ENCODE measurements around the gene GPR137.

GPR137 gene

DNA sequence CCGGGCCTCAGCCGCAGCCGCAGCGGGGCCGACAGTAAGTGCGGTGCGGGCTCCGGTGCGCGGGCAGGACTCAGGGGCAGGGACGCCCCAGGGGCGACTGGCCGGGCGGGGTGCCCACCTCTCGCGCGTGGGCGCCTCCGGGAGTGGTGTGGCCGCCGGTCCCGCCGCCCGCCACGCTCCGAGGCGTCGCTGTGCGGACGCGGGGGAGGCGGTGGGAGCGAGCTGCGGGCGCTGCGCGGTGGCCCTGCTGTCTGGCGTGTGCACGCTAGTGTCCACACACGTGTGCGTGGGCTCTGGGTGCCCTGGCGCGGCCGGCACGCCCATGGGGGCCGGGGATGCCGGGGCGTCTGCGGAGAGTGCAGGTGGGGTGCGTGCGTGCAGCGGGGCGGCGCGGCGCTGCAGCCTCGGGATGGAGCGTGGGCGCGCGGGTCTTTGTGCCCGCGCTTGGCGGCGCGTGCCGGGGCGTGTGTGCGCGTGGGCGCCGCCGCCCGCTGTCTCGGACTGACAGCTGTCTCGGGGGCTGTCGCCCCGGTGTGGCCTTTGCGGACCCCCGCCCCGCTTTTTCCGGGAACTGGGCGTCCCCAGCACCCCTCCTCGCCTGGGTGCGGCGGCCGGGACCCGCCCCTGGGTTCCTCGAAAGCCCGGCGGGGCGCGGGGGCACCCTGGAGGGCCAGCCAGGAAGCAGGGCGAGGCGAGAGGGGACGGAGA, 6.3 kb downstream of the GPR137 start:
- in situ Hi-C loops (cut with MboI; ENCODE audit: low sequenced_read_pairs, unreplicated experiment), result loop anchor here (25.0 kb wide), 1 partner anchor 305 kb away; the partner anchor contains the start of gene OTUB1
- TF ChIP-seq, protein P1, sequence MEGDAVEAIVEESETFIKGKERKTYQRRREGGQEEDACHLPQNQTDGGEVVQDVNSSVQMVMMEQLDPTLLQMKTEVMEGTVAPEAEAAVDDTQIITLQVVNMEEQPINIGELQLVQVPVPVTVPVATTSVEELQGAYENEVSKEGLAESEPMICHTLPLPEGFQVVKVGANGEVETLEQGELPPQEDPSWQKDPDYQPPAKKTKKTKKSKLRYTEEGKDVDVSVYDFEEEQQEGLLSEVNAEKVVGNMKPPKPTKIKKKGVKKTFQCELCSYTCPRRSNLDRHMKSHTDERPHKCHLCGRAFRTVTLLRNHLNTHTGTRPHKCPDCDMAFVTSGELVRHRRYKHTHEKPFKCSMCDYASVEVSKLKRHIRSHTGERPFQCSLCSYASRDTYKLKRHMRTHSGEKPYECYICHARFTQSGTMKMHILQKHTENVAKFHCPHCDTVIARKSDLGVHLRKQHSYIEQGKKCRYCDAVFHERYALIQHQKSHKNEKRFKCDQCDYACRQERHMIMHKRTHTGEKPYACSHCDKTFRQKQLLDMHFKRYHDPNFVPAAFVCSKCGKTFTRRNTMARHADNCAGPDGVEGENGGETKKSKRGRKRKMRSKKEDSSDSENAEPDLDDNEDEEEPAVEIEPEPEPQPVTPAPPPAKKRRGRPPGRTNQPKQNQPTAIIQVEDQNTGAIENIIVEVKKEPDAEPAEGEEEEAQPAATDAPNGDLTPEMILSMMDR (IDR thresholded peaks at IDR 0.05; ENCODE audit: borderline replicate concordance, control extremely low read depth, extremely low read depth, insufficient read depth, missing control alignments), result no peak
- DNase-seq (ENCODE audit: low spot score), result no peak

DNA sequence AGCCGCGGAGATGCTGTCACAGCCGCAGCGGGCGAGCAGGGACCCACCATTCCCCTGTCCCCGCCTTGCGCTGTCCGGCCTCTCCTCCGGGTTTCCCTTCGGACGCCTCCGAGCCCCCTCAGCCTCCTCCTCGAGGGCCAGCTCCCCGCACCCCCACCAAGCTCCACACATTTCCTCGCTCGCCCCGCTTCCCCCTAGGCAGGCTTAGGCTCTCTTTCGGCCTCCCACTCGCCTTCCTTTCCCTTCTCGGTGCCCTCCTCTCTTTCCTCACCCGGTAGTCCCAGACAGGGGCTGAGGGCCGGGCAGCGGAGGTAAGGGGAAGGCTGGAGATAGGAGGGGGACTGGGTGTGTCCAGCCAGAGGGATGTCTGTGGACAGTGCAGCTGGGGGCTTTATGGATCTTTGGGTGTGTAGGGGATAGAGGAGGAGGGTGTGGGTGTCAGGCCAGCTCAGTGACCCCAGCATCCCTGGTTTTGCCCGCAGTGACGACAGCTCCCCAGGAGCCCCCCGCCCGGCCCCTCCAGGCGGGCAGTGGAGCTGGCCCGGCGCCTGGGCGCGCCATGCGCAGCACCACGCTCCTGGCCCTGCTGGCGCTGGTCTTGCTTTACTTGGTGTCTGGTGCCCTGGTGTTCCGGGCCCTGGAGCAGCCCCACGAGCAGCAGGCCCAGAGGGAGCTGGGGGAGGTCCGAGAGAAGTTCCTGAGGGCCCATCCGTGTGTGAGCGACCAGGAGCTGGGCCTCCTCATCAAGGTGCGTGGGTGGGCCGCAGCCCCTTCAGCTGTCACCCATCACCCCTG, 7.0 kb downstream of the GPR137 start:
- DNase-seq (ENCODE audit: low spot score), result no peak
- in situ Hi-C loops (cut with MboI; ENCODE audit: low sequenced_read_pairs, unreplicated experiment), result loop anchor here (25.0 kb wide), 1 partner anchor 305 kb away; the partner anchor contains the start of gene OTUB1
- TF ChIP-seq, protein P1 (IDR thresholded peaks at IDR 0.05; ENCODE audit: borderline replicate concordance, control extremely low read depth, extremely low read depth, insufficient read depth, missing control alignments), result no peak

DNA sequence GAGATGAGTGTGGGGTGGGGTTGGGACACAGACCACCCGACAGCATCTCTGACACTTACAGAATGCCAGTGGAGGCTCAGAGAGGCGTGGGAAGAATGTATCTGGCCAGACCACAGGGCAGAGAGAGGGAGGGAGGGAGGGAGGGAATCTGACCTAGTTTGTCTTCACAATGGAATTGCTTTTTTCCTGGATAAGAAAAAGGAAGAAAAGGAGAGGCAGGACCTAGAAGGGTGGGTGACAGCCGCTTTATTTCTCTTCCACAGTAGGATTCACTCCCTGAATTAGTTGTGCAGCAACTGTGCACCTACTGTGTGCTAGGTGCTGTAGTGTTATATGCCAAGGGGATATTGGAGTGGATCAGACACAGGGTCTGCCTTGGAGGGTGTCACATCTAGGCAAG, 9.1 kb downstream of the GPR137 start:
- TF ChIP-seq, protein P1 (IDR thresholded peaks at IDR 0.05; ENCODE audit: borderline replicate concordance, control extremely low read depth, extremely low read depth, insufficient read depth, missing control alignments), result no peak
- DNase-seq (ENCODE audit: low spot score), result no peak
- in situ Hi-C loops (cut with MboI; ENCODE audit: low sequenced_read_pairs, unreplicated experiment), result loop anchor here (25.0 kb wide), 1 partner anchor 307 kb away; the partner anchor contains the start of gene OTUB1

DNA sequence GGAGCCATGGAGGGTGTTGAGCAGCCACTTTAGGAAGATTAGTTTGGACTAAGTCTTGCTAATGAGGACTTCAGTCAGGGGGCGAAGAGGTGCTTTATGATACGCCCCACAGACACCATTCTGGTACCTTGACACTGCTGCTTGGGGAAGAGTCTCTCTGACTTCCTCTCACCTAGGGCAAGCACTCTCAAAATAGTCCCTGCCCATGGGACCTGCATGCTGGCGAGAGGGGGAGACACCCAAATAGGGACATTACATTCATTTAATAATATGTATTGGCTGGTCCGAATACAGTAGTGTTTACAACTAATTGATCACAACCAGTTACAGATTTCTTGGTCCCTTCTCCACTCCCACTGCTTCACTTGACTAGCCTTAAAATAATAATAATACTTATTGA, 10.1 kb downstream of the GPR137 start:
- TF ChIP-seq, protein P1 (IDR thresholded peaks at IDR 0.05; ENCODE audit: borderline replicate concordance, control extremely low read depth, extremely low read depth, insufficient read depth, missing control alignments), result no peak
- DNase-seq (ENCODE audit: low spot score), result no peak
- in situ Hi-C loops (cut with MboI; ENCODE audit: low sequenced_read_pairs, unreplicated experiment), result loop anchor here (25.0 kb wide), 1 partner anchor 308 kb away; the partner anchor contains the start of gene OTUB1

DNA sequence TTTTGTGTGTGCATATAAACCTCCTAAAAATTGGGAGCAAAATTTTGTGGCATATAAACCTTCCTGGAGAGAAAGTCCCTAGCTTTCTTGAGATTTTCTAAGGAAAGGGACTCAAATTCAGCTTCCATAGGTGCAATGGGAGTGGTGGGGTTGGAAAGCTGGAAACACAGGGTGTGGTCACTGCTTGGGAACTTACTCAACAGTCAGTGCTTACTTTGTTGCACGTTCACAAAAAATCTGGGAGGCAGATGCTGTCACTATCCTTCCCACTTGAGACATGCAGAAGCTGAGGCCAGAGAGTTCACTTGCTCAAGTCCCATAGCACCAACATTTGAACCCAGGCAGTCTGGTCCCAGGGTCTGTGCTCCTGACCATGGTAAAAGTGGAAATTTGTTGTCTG, 10.6 kb downstream of the GPR137 start:
- no peak for DNase-seq (ENCODE audit: low spot score)
- in situ Hi-C loops (cut with MboI; ENCODE audit: low sequenced_read_pairs, unreplicated experiment), result loop anchor here (25.0 kb wide), 1 partner anchor 309 kb away; the partner anchor contains the start of gene OTUB1
- TF ChIP-seq, protein P1 (IDR thresholded peaks at IDR 0.05; ENCODE audit: borderline replicate concordance, control extremely low read depth, extremely low read depth, insufficient read depth, missing control alignments), result no peak

DNA sequence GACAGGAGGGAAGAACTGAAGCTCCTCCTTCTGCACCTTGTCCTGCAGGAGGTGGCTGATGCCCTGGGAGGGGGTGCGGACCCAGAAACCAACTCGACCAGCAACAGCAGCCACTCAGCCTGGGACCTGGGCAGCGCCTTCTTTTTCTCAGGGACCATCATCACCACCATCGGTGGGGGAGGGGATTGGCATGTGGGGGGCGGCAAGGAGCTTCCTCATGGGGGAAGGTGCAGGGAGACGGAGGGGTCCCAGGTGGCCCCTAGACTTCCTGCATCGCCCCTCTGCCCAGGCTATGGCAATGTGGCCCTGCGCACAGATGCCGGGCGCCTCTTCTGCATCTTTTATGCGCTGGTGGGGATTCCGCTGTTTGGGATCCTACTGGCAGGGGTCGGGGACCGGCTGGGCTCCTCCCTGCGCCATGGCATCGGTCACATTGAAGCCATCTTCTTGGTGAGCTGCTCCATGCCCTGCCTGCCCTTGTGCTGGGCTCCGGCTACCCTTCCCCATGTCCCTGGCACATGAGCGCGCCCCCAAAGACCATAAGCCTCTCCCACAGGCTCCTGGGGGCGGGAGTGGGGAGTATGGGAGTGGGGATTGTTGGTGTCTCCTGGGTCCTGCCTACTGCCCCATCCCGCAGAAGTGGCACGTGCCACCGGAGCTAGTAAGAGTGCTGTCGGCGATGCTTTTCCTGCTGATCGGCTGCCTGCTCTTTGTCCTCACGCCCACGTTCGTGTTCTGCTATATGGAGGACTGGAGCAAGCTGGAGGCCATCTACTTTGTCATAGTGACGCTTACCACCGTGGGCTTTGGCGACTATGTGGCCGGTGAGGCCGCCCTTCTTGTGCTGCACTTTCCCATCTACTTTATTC, 11.4 kb downstream of the GPR137 start:
- DNase-seq (ENCODE audit: low spot score), result no peak
- in situ Hi-C loops (cut with MboI; ENCODE audit: low sequenced_read_pairs, unreplicated experiment), result loop anchor here (25.0 kb wide), 1 partner anchor 310 kb away; the partner anchor contains the start of gene OTUB1
- TF ChIP-seq, protein P1 (IDR thresholded peaks at IDR 0.05; ENCODE audit: borderline replicate concordance, control extremely low read depth, extremely low read depth, insufficient read depth, missing control alignments), result no peak
